Activated CD8-positive, alpha-beta T cell treated with anti-CD3 and anti-CD28 coated beads for 36 hours (primary cell): ENCODE measurements around the gene BCL7A. TPM values are rescaled to one million over a fixed set of nuclear protein-coding genes. Genes with fewer than 3 reads are reported as not detected.

Experiments used
- ATAC-seq: fragments of 200-7000 bp; cut with Tn5 transposase; one replicate; pipeline ENCODE4 v1.10.0; 2021; ENCODE audit warnings: mild to moderate bottlenecking, moderate library complexity
- CTCF ChIA-PET: fragments of 350-600 bp; sonication (Branson Sonifier 250); formaldehyde crosslinking; loops from one replicate; lab custom pipeline; 2021; ENCODE audit warnings: antibody characterized with exemption; lab: Charles Lee
- POLR2A ChIA-PET: fragments of 350-600 bp; sonication (Branson Sonifier 250); formaldehyde crosslinking; loops from one replicate; lab custom pipeline; 2021; ENCODE audit warnings: antibody characterized with exemption; lab: Charles Lee
- DNase-seq: peaks from one replicate; pipeline ENCODE4 v3.0.0-alpha.2; 2020
- H3K27ac Mint-ChIP-seq: one replicate; pipeline ENCODE4 v1.8.0; 2021; ENCODE audit warnings: mild to moderate bottlenecking, mixed read lengths
- H3K27me3 Mint-ChIP-seq: one replicate; pipeline ENCODE4 v1.8.0; 2021; ENCODE audit warnings: mixed read lengths
- H3K36me3 Mint-ChIP-seq: one replicate; pipeline ENCODE4 v1.8.0; 2021; ENCODE audit warnings: low read depth, mixed read lengths
- H3K4me1 Mint-ChIP-seq: one replicate; pipeline ENCODE4 v1.8.0; 2021; ENCODE audit warnings: low read depth, mixed read lengths
- H3K4me3 Mint-ChIP-seq: one replicate; pipeline ENCODE4 v1.8.0; 2021; ENCODE audit warnings: mild to moderate bottlenecking, moderate library complexity, mixed read lengths
- H3K9me3 Mint-ChIP-seq: one replicate; pipeline ENCODE4 v1.8.0; 2021; ENCODE audit warnings: mixed read lengths
- CTCF ChIP-seq: fragments of 200-600 bp; IDR thresholded peaks from one replicate; pipeline ENCODE4 v1.8.0; 2022; ENCODE audit warnings: antibody characterized with exemption, mild to moderate bottlenecking
- intact Hi-C: fragments of 100-400 bp; cut with micrococcal nuclease; formaldehyde crosslinking; loops from one replicate; pipeline ENCODE4 v1.10.0; 2022
- total RNA-seq, 2 experiments: library from RNA; stranded (reverse); gene quantifications; one replicate each; pipeline ENCODE4 v1.2.3, GENCODE V29; 2021

Gene BCL7A
- total RNA-seq, 2 experiments from 2014 or later, result 6.7 to 7.3 TPM

GRCh38 chr12:122089077-122089476, 67.4 kb downstream of the BCL7A start:
- Mint-ChIP-seq H3K9me3 (no peaks in the 10 kb centered on the region), H3K27ac (peak overlapping the region; percentile 65), H3K4me3 (no peak overlapping the region), H3K36me3 (peaks cover 48% of the 10 kb centered on the region), H3K27me3 (no peaks in the 10 kb centered on the region), H3K4me1 (peaks cover 45% of the 10 kb centered on the region)
- DNase-seq, result no peak
- POLR2A ChIA-PET, result interaction anchor here (0.6 to 5.8 kb wide), 7 partner anchors 9 to 150 kb away, joined by 3 to 53 read pairs (median 3); no protein-coding TSS in a partner anchor
- TF ChIP-seq CTCF, result no peak
- no peak for ATAC-seq
- CTCF ChIA-PET, result interaction anchor here (1.4 to 6.6 kb wide), 7 partner anchors 9 to 102 kb away, joined by 3 to 53 read pairs (median 11); partner anchors contain the start of gene MLXIP
- intact Hi-C loops, result no loop called here

- Mint-ChIP-seq H3K36me3 (peaks cover 33% of the 10 kb centered on the region), H3K27ac (no peak overlapping the region), H3K27me3 (no peaks in the 10 kb centered on the region), H3K4me3 (no peak overlapping the region), H3K4me1 (peaks cover 30% of the 10 kb centered on the region), H3K9me3 (no peaks in the 10 kb centered on the region)
- intact Hi-C loops, result no loop called here
- TF ChIP-seq CTCF, result no peak
- no peak for DNase-seq
- CTCF ChIA-PET, result interaction anchor here (0.7 to 6.6 kb wide), 8 partner anchors 8 to 76 kb away, joined by 3 to 53 read pairs (median 4); no protein-coding TSS in a partner anchor
- POLR2A ChIA-PET, result interaction anchor here (1.2 to 1.5 kb wide), 2 partner anchors 10 to 13 kb away, joined by 3 to 7 read pairs; no protein-coding TSS in a partner anchor
- no peak for ATAC-seq
These were observed 69.3 kb downstream of the BCL7A start for GRCh38 chr12:122090759-122091515.

- DNase-seq, result no peak
- POLR2A ChIA-PET, result interaction anchor here (0.7 kb wide), 1 partner anchor 13 kb away, joined by 6 read pairs; no protein-coding TSS in a partner anchor
- Mint-ChIP-seq H3K4me1 (peaks cover 27% of the 10 kb centered on the region), H3K27ac (no peak overlapping the region), H3K4me3 (no peak overlapping the region), H3K36me3 (peaks cover 23% of the 10 kb centered on the region), H3K9me3 (no peaks in the 10 kb centered on the region), H3K27me3 (no peaks in the 10 kb centered on the region)
- no peak for TF ChIP-seq CTCF
- intact Hi-C loops, result no loop called here
- CTCF ChIA-PET, result no interaction called here
- no peak for ATAC-seq
These were observed 71.6 kb downstream of the BCL7A start for GRCh38 chr12:122093098-122093883.

GRCh38 chr12:122094137-122094734, 72.6 kb downstream of the BCL7A start:
- ChIA-PET CTCF (no interaction called here), POLR2A (no interaction called here)
- H3K27ac Mint-ChIP-seq, result no peak overlapping the region
- DNase-seq (no peak), ATAC-seq (no peak)
- peaks cover 21% of the 10 kb centered on the region for H3K36me3 Mint-ChIP-seq
- peaks cover 30% of the 10 kb centered on the region for H3K4me1 Mint-ChIP-seq
- H3K9me3 Mint-ChIP-seq, result no peaks in the 10 kb centered on the region
- intact Hi-C loops, result no loop called here
- H3K27me3 Mint-ChIP-seq, result no peaks in the 10 kb centered on the region
- no peak for TF ChIP-seq CTCF
- no peak overlapping the region for H3K4me3 Mint-ChIP-seq
